ENCODE data around the gene IMPDH1. TPM values are rescaled to one million over a fixed set of nuclear protein-coding genes. Genes with fewer than 3 reads are reported as not detected.

The IMPDH1 gene
- total and polyA plus RNA-seq, 3 donors from 2014 or later: 32.3 to 64.5 (median 48.3) TPM

DNA sequence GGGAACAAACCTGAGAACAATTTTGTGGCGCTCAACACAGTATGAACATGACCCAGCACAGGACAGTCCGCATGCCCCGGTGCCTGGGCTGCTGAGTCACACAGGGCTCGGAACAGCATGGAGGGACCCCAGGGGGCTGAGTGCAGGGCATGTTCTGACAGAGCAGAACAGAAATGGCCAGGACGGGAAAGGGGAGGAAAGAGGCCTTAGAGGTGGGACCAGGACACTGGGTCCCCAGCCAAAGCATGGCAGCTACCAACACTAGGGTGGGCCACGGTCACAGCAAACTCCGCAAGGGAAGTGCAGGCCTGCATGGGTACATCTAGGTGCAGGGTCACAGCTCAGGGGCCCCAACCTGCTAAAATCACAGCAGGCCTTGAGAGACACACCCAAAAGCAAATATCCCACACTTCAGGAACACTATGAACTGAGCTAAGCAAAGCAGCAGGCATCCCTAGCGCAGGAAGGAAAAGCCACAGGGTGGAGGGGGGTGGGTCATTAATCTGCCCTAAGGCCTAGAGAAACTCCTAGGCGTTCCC, 5.6 kb downstream of the IMPDH1 start:
- no peak for DNase-seq
- no peak overlapping the region for H3K4me3 ChIP-seq
- no peaks in the 10 kb centered on the region for H3K27me3 ChIP-seq
- H3K36me3 ChIP-seq (ENCODE audit: low read depth, missing control alignments): no peaks in the 10 kb centered on the region
- peaks cover 22% of the 10 kb centered on the region for H3K4me1 ChIP-seq
- TF ChIP-seq, protein P1, sequence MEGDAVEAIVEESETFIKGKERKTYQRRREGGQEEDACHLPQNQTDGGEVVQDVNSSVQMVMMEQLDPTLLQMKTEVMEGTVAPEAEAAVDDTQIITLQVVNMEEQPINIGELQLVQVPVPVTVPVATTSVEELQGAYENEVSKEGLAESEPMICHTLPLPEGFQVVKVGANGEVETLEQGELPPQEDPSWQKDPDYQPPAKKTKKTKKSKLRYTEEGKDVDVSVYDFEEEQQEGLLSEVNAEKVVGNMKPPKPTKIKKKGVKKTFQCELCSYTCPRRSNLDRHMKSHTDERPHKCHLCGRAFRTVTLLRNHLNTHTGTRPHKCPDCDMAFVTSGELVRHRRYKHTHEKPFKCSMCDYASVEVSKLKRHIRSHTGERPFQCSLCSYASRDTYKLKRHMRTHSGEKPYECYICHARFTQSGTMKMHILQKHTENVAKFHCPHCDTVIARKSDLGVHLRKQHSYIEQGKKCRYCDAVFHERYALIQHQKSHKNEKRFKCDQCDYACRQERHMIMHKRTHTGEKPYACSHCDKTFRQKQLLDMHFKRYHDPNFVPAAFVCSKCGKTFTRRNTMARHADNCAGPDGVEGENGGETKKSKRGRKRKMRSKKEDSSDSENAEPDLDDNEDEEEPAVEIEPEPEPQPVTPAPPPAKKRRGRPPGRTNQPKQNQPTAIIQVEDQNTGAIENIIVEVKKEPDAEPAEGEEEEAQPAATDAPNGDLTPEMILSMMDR (IDR thresholded peaks at IDR 0.05): no peak
- no peak for TF ChIP-seq POLR2A (IDR thresholded peaks at IDR 0.05)
- no peaks in the 10 kb centered on the region for H3K9me3 ChIP-seq
- intact Hi-C loops (cut with DNase I; ENCODE audit: low total_unique reads): no loop called here
- no peak overlapping the region for H3K27ac ChIP-seq
- 72 to 78% methylated on average over 7 to 9 of the region's 9 CpGs for WGBS, 2 donors

DNA sequence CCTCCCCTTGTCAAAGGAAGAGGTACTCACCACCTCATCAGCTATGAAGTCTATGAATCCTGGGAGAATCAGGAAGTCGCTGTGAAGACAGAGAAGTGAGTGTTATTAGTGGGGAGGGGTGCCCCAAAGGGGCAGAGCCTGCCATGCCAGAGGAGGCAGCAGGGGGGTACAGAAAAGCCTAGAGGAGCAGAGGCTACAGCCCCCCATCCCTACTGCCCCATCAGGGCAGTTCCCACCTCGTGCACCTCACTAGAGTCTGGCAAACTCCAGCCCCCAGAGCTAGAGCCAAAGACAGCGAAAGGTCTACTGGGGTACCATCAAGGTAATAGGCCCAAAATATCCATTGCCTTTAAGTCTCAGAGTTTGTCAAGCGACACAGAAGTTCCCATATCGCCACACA, 6.1 kb downstream of the IMPDH1 start:
- WGBS, 2 donors: 85 to 91% methylated on average over 5 of the region's 5 CpGs
- Histone ChIP-seq H3K27me3 (no peaks in the 10 kb centered on the region), H3K27ac (no peak overlapping the region), H3K4me1 (peaks cover 17% of the 10 kb centered on the region), H3K4me3 (no peak overlapping the region), H3K9me3 (no peaks in the 10 kb centered on the region), H3K36me3 (ENCODE audit: low read depth, missing control alignments) (no peaks in the 10 kb centered on the region)
- DNase-seq: no peak
- no peak for TF ChIP-seq POLR2A (IDR thresholded peaks at IDR 0.05)
- TF ChIP-seq, protein P1 (IDR thresholded peaks at IDR 0.05): no peak
- intact Hi-C loops (cut with DNase I; ENCODE audit: low total_unique reads): no loop called here

DNA sequence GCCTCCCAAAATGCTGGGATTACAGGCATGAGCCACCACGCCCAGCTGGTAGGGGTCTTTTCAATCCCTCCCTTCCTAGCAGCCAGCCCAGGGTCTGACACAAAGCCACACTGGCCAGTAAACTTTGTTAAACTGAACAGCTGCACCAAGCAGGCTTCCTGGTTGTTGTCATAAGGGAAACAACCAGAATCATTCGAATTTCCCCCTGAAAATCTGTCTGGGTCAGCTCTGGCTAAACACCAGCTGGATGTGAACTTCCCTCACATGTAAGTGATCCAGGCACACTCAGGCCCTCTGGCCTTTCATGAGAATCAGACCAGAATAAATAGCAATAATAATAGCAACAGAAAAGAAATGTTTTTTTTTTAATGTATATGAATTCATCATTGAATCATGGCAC, 7.4 kb downstream of the IMPDH1 start:
- H3K36me3 ChIP-seq (ENCODE audit: low read depth, missing control alignments): no peaks in the 10 kb centered on the region
- no peak overlapping the region for H3K27ac ChIP-seq
- no peaks in the 10 kb centered on the region for H3K9me3 ChIP-seq
- no peaks in the 10 kb centered on the region for H3K27me3 ChIP-seq
- DNase-seq: no peak
- intact Hi-C loops (cut with DNase I; ENCODE audit: low total_unique reads): no loop called here
- H3K4me1 ChIP-seq: peaks cover 16% of the 10 kb centered on the region
- TF ChIP-seq, protein P1 (IDR thresholded peaks at IDR 0.05): no peak
- TF ChIP-seq POLR2A (IDR thresholded peaks at IDR 0.05): no peak
- WGBS, 2 donors: 78 to 90% methylated on average over 2 of the region's 2 CpGs
- no peak overlapping the region for H3K4me3 ChIP-seq

DNA sequence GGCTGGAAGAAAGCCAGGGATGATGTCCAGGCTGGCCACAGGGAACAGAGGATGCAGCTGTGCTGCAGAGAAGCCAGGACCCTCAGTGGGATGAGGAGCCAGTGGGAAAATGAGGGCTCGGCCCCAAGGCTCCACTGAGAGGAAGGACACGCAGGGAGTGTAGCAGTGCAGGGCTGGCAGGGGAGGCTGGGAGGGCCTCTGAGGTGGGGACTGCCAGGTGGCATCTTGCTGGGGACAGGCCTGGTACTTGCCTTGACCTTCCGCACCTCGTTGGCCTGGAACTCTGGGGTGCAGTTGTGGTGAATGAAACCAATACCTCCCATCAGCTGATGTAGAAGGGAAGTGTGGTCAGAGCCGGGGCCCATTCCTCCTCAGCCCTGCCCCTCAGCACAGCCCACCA, 9.2 kb downstream of the IMPDH1 start:
- Histone ChIP-seq H3K27ac (no peak overlapping the region), H3K4me1 (peaks cover 6% of the 10 kb centered on the region), H3K9me3 (no peaks in the 10 kb centered on the region), H3K4me3 (no peak overlapping the region), H3K27me3 (no peaks in the 10 kb centered on the region), H3K36me3 (ENCODE audit: low read depth, missing control alignments) (no peaks in the 10 kb centered on the region)
- no peak for DNase-seq
- intact Hi-C loops (cut with DNase I; ENCODE audit: low total_unique reads): no loop called here
- 78 to 87% methylated on average over 4 to 5 of the region's 5 CpGs for WGBS, 2 donors
- no peak for TF ChIP-seq POLR2A (IDR thresholded peaks at IDR 0.05)
- TF ChIP-seq, protein P1 (IDR thresholded peaks at IDR 0.05): no peak

DNA sequence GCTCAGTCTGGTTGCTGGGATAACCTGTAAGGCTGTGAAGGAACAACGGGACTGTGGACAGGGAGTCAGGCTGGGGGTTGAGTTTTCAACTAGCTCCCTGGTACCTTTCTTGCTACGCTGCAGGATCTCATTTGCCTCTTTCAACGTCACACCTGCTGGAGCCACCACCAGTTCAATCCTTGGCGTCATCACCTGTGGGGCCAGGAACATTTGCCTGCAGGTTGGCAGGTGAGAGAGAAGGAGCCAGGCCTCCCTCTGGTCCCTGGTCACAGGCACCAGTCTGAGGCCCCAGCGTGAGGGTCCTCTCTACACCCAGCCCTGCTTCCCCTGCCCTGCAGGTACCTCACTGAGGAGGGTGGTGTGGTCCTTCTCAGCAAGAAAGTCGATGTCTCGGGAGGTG, 9.8 kb downstream of the IMPDH1 start:
- Histone ChIP-seq H3K36me3 (ENCODE audit: low read depth, missing control alignments) (no peaks in the 10 kb centered on the region), H3K4me1 (peaks cover 4% of the 10 kb centered on the region), H3K9me3 (no peaks in the 10 kb centered on the region), H3K4me3 (no peak overlapping the region), H3K27ac (no peak overlapping the region), H3K27me3 (no peaks in the 10 kb centered on the region)
- intact Hi-C loops (cut with DNase I; ENCODE audit: low total_unique reads): no loop called here
- WGBS, 2 donors: 83 to 91% methylated on average over 5 to 7 of the region's 7 CpGs
- TF ChIP-seq, protein P1 (IDR thresholded peaks at IDR 0.05): no peak
- TF ChIP-seq POLR2A (IDR thresholded peaks at IDR 0.05): no peak
- no peak for DNase-seq

Data from testis (tissue), 3 donors.